A549 treated with Hydrocortisone at 1 μM for 4 hours (cell line): ENCODE measurements around the gene EFCAB9. TPM values are rescaled to one million over a fixed set of nuclear protein-coding genes. Genes with fewer than 3 reads are reported as not detected.

Source experiments
- total RNA-seq: library from RNA; stranded (reverse); fragments of 200-300 nt; extraction: Qiagen RNA extraction; gene quantifications from 5 replicates; pipeline ENCODE4 v1.2.3, GENCODE V29; 2022

EFCAB9 gene
- total RNA-seq: not detected in 5 replicates

GRCh38 chr5:172193872-172194271, at the start of gene EFCAB9:
EFCAB9 (plus strand) TSS chr5:172194172; CDS start chr5:172194173, 1 bp downstream.

GRCh38 chr5:172188033-172188892, 5.7 kb upstream of the EFCAB9 start, which contains the start of gene STK10:
STK10 (minus strand) TSS chr5:172188224; CDS start chr5:172188042, 182 bp downstream.

Other genes starting within 250 kb of the EFCAB9 start
- gene FBXW11, start 187.5 kb upstream of the EFCAB9 start, total RNA-seq: 30.8 to 47.6 TPM (median 36.7 TPM) in 5 replicates
- gene STK10, start 5.9 kb upstream of the EFCAB9 start, total RNA-seq: 19.4 to 22.8 TPM (median 20.9 TPM) in 5 replicates
- 12.3 to 18.4 TPM (median 15.1 TPM) in 5 replicates for gene UBTD2, start 89.6 kb downstream of the EFCAB9 start, total RNA-seq